Tibial artery (tissue), 4 donors: ENCODE measurements around the gene SAE1.

ENCODE experiments used
- DNase-seq, 2 donors: peaks; one replicate each; pipeline ENCODE4 v3.0.0-alpha.2; 2019
- H3K27ac ChIP-seq, 2 donors: fragments of 200-600 bp; sonication (generic) in 1 of 2; 1 replicate in 1 of 2; 2 replicates in 1 of 2; pipeline ENCODE4 v1.5.1; 2018 to 2019; ENCODE audit warnings: mild to moderate bottlenecking in 1 of 2
- H3K27me3 ChIP-seq, 2 donors: fragments of 200-600 bp; sonication (generic) in 1 of 2; one replicate each; pipeline versions ENCODE4 v1.5.1 to v1.6.0; 2016 to 2019
- H3K36me3 ChIP-seq, 3 donors: fragments of 200-600 bp; sonication (generic) in 2 of 3; one replicate each; pipeline ENCODE4 v1.5.1; 2016 to 2019; ENCODE audit warnings: mild to moderate bottlenecking in 2 of 3
- H3K4me1 ChIP-seq, 4 donors: fragments of 200-600 bp; sonication (generic) in 2 of 4; 1 replicate in 3 of 4; 2 replicates in 1 of 4; pipeline ENCODE4 v1.5.1; 2016 to 2019
- H3K4me3 ChIP-seq, 2 donors: fragments of 200-600 bp; sonication (generic) in 1 of 2; 1 replicate in 1 of 2; 2 replicates in 1 of 2; pipeline ENCODE4 v1.5.1; 2018 to 2019; ENCODE audit warnings: mild to moderate bottlenecking in 2 of 2
- H3K9me3 ChIP-seq, 3 donors: fragments of 200-600 bp; sonication (generic) in 1 of 3; one replicate each; pipeline ENCODE4 v1.5.1; 2016 to 2019
- intact Hi-C: fragments of 100-400 bp; cut with DNase I; formaldehyde crosslinking; loops from one replicate; pipeline ENCODE4 v1.15.0; 2023; ENCODE audit warnings: low total_unique reads
- TF ChIP-seq, protein P1 (sequence below), 2 experiments: fragments of 200-600 bp in 1 of 2; fragments of 450-650 bp in 1 of 2; IDR thresholded peaks; one replicate each; pipeline ENCODE4 v1.5.1; 2017 to 2019; ENCODE audit warnings: antibody characterized with exemption in 2 of 2, mild to moderate bottlenecking in 1 of 2, moderate library complexity in 1 of 2

SAE1 gene

GRCh38 chr19:47168065-47168464 is 37.4 kb downstream of the SAE1 start:
- no peaks in the 10 kb centered on the region for H3K4me1 ChIP-seq
- peaks cover 34 to 53% (median 45%) of the 10 kb centered on the region in 3 donors for H3K36me3 ChIP-seq
- intact Hi-C loops: no loop called here
- DNase-seq: no peak
- no peak overlapping the region for H3K27ac ChIP-seq
- H3K9me3 ChIP-seq: no peaks in the 10 kb centered on the region
- no peak overlapping the region for H3K4me3 ChIP-seq
- TF ChIP-seq, protein P1, sequence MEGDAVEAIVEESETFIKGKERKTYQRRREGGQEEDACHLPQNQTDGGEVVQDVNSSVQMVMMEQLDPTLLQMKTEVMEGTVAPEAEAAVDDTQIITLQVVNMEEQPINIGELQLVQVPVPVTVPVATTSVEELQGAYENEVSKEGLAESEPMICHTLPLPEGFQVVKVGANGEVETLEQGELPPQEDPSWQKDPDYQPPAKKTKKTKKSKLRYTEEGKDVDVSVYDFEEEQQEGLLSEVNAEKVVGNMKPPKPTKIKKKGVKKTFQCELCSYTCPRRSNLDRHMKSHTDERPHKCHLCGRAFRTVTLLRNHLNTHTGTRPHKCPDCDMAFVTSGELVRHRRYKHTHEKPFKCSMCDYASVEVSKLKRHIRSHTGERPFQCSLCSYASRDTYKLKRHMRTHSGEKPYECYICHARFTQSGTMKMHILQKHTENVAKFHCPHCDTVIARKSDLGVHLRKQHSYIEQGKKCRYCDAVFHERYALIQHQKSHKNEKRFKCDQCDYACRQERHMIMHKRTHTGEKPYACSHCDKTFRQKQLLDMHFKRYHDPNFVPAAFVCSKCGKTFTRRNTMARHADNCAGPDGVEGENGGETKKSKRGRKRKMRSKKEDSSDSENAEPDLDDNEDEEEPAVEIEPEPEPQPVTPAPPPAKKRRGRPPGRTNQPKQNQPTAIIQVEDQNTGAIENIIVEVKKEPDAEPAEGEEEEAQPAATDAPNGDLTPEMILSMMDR (IDR thresholded peaks at IDR 0.05): no peak
- H3K27me3 ChIP-seq: no peaks in the 10 kb centered on the region

DNA sequence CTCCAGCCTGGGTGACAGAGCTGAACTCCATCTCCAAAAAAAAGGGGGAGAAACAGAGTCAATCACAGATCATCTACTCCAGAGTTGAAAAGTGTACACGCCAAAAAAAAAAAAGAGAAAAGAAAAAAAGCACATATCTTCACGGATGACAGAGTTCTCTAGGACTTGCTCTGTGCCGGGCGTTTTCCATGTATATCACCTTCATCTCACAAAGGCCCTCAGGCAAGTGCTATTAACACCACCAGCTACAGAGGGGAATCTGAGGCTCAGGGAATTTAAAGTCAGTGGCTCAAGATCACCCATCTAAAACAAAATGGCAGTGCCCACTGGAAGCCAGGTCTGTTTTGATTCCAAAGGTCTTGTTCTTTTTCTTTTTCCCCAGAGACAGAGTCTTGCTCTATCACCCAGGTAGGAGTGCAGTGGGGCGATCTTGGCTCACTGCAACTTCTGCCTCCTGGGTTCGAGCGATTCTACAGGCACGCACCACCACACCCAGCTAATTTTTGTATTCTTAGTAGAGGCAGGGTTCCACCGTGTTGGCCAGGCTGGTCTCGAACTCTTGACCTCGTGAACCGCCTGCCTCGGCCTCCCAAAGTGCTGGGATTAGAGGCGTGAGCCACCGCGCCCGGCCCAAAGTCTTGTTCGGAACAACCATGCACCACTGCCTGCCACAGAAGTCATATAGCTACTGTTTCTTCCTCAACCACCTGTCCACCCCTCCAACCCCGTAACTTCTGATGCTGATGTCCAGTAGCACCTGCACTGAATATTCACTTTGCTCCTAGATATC is 42.2 kb downstream of the SAE1 start:
- H3K4me3 ChIP-seq: no peak overlapping the region
- intact Hi-C loops: no loop called here
- no peak for DNase-seq
- H3K9me3 ChIP-seq: no peaks in the 10 kb centered on the region
- H3K36me3 ChIP-seq: peaks cover 39 to 55% (median 46%) of the 10 kb centered on the region in 3 donors
- H3K4me1 ChIP-seq: peaks cover 0 to 25% (median 17%) of the 10 kb centered on the region in 4 donors
- TF ChIP-seq, protein P1 (IDR thresholded peaks at IDR 0.05): no peak
- no peaks in the 10 kb centered on the region for H3K27me3 ChIP-seq
- H3K27ac ChIP-seq: no peak overlapping the region

GRCh38 chr19:47176071-47176626 is 45.5 kb downstream of the SAE1 start:
- Histone ChIP-seq H3K36me3 (peaks cover 17 to 35% (median 23%) of the 10 kb centered on the region in 3 donors), H3K27ac (peak overlapping the region; percentile 56 to 61), H3K4me1 (peaks cover 0 to 29% (median 17%) of the 10 kb centered on the region in 4 donors), H3K27me3 (no peaks in the 10 kb centered on the region), H3K9me3 (no peaks in the 10 kb centered on the region), H3K4me3 (no peak overlapping the region)
- intact Hi-C loops: no loop called here
- TF ChIP-seq, protein P1 (IDR thresholded peaks at IDR 0.05): no peak
- no peak for DNase-seq

GRCh38 chr19:47176627-47177090 is 46.0 kb downstream of the SAE1 start:
- no peaks in the 10 kb centered on the region for H3K9me3 ChIP-seq
- H3K27ac ChIP-seq: peak overlapping the region; percentile 56 to 61
- intact Hi-C loops: no loop called here
- TF ChIP-seq, protein P1 (IDR thresholded peaks at IDR 0.05): no peak
- peaks cover 15 to 29% (median 18%) of the 10 kb centered on the region in 3 donors for H3K36me3 ChIP-seq
- no peaks in the 10 kb centered on the region for H3K27me3 ChIP-seq
- peaks cover 0 to 32% (median 17%) of the 10 kb centered on the region in 4 donors for H3K4me1 ChIP-seq
- DNase-seq: peak in 1 of 2 donors; percentile 37
- no peak overlapping the region for H3K4me3 ChIP-seq

DNA sequence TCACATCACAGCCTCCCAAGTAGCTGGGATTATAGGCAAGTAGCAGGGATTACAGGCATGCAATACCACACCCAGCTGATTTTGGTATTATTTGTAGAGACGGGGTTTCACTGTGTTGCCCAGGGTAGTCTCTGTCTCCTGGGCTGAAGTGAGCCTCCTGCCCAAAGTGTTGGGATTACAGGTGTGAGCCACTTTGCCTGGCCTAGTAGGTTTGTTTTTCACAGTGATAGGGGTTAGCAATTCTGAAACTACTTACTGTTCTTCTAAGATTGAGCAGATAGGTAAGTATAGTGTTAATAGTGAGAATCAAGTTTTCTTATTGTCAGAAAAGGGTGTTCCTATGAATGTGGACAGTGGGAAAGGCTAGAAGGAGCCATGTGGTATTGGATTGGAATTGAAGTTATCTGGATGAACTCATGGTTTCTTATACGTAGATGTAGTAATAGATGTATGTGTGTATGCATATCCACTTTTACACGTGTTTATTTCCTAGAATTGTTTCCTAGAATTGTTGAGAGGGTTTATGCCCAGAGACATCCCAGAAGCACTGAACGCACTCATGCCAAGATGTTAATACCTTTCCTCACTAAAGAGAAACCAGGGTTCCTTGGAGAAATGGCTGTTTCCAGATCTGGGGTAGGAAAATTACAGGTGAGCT is 49.1 kb downstream of the SAE1 start:
- H3K4me3 ChIP-seq: no peak overlapping the region
- DNase-seq: no peak
- peaks cover 0 to 54% (median 25%) of the 10 kb centered on the region in 4 donors for H3K4me1 ChIP-seq
- no peaks in the 10 kb centered on the region for H3K9me3 ChIP-seq
- intact Hi-C loops: no loop called here
- TF ChIP-seq, protein P1 (IDR thresholded peaks at IDR 0.05): no peak
- no peak overlapping the region for H3K27ac ChIP-seq
- peaks cover 0 to 18% (median 0%) of the 10 kb centered on the region in 3 donors for H3K36me3 ChIP-seq
- H3K27me3 ChIP-seq: no peaks in the 10 kb centered on the region
